Measurements from ENCODE around the gene TAAR8. TPM values are rescaled to one million over a fixed set of nuclear protein-coding genes. Genes with fewer than 3 reads are reported as not detected.
"Not testable (repeated sequence)": the region's sequence is repeated elsewhere in the genome, so short reads cannot be mapped to it uniquely, and the experiment has no call there.

The TAAR8 gene
- total RNA-seq, 1 donor from 2014 or later, result not detected

- DNase-seq (ENCODE audit: low spot score), result no peak
- intact Hi-C loops (cut with DNase I), result no loop called here
These were observed 14.5 kb upstream of the TAAR8 start, which contains the start of gene TAAR9 for GRCh38 chr6:132537977-132538376. TSS of gene TAAR9 (plus strand) at chr6:132538277. CDS start at chr6:132538290, 13 bp downstream.

- intact Hi-C loops (cut with DNase I), result no loop called here
- no peak for DNase-seq (ENCODE audit: low spot score)
These were observed 7.6 kb upstream of the TAAR8 start for GRCh38 chr6:132544826-132545225.

- no peak for DNase-seq (ENCODE audit: low spot score)
- intact Hi-C loops (cut with DNase I), result no loop called here
These were observed 3.6 kb upstream of the TAAR8 start for GRCh38 chr6:132548746-132549463.

- intact Hi-C loops (cut with DNase I), result no loop called here
- no peak for DNase-seq (ENCODE audit: low spot score)
These were observed 1.3 kb upstream of the TAAR8 start for GRCh38 chr6:132551214-132551613.

GRCh38 chr6:132560087-132560486, 7.6 kb downstream of the TAAR8 start:
- DNase-seq (ENCODE audit: low spot score); intact Hi-C loops (cut with DNase I): not testable (repeated sequence)

GRCh38 chr6:132566404-132566803, 13.9 kb downstream of the TAAR8 start:
- DNase-seq (ENCODE audit: low spot score), result no peak
- intact Hi-C loops (cut with DNase I), result no loop called here

GRCh38 chr6:132567566-132567965, 15.1 kb downstream of the TAAR8 start:
- intact Hi-C loops (cut with DNase I), result no loop called here
- no peak for DNase-seq (ENCODE audit: low spot score)

- intact Hi-C loops (cut with DNase I), result no loop called here
- no peak for DNase-seq (ENCODE audit: low spot score)
These were observed 16.1 kb downstream of the TAAR8 start for GRCh38 chr6:132568611-132569010.

- intact Hi-C loops (cut with DNase I), result no loop called here
- no peak for DNase-seq (ENCODE audit: low spot score)
These were observed 16.7 kb downstream of the TAAR8 start for GRCh38 chr6:132569170-132569569.

GRCh38 chr6:132570221-132570777, 17.8 kb downstream of the TAAR8 start, which contains the start of gene TAAR6:
TSS of gene TAAR6 (plus strand) at chr6:132570322. CDS start at chr6:132570322, 0 bp downstream.
- intact Hi-C loops (cut with DNase I), result no loop called here
- no peak for DNase-seq (ENCODE audit: low spot score)

GRCh38 chr6:132571774-132572173, 19.3 kb downstream of the TAAR8 start:
- intact Hi-C loops (cut with DNase I), result no loop called here
- no peak for DNase-seq (ENCODE audit: low spot score)

GRCh38 chr6:132584698-132585097, 32.2 kb downstream of the TAAR8 start:
- no peak for DNase-seq (ENCODE audit: low spot score)
- intact Hi-C loops (cut with DNase I), result no loop called here

GRCh38 chr6:132587424-132587823, 35.0 kb downstream of the TAAR8 start:
- no peak for DNase-seq (ENCODE audit: low spot score)

GRCh38 chr6:132589454-132589853, 37.0 kb downstream of the TAAR8 start, which contains the start of gene TAAR5:
TSS of gene TAAR5 (minus strand) at chr6:132589741. CDS start at chr6:132589686, 55 bp downstream.
- DNase-seq (ENCODE audit: low spot score), result no peak
- intact Hi-C loops (cut with DNase I), result no loop called here

More at GRCh38 chr6:132587424-132587823, 35.0 kb downstream of the TAAR8 start:
- intact Hi-C loops (cut with DNase I), result no loop called here

GRCh38 chr6:132590362-132590761, 37.9 kb downstream of the TAAR8 start:
- intact Hi-C loops (cut with DNase I), result no loop called here
- no peak for DNase-seq (ENCODE audit: low spot score)

- no peak for DNase-seq (ENCODE audit: low spot score)
- intact Hi-C loops (cut with DNase I), result no loop called here
These were observed 40.4 kb downstream of the TAAR8 start for GRCh38 chr6:132592855-132593254.

- intact Hi-C loops (cut with DNase I), result no loop called here
- DNase-seq (ENCODE audit: low spot score), result no peak
These were observed 43.7 kb downstream of the TAAR8 start for GRCh38 chr6:132596201-132596600.

GRCh38 chr6:132598473-132598872, 46.0 kb downstream of the TAAR8 start:
- intact Hi-C loops (cut with DNase I), result no loop called here
- DNase-seq (ENCODE audit: low spot score), result no peak

- DNase-seq (ENCODE audit: low spot score), result not testable (repeated sequence)
These were observed 48.4 kb downstream of the TAAR8 start for GRCh38 chr6:132600900-132601299.

More at GRCh38 chr6:132600900-132601299, 48.4 kb downstream of the TAAR8 start:
- intact Hi-C loops (cut with DNase I), result not testable (repeated sequence)
